HCT116 (cell line): ENCODE data around the gene THBS3. TPM values are rescaled to one million over a fixed set of nuclear protein-coding genes. Genes with fewer than 3 reads are reported as not detected.
"Not testable (repeated sequence)": the region's sequence is repeated elsewhere in the genome, so short reads cannot be mapped to it uniquely, and the experiment has no call there.

ENCODE experiments used
- ATAC-seq: fragments of 200-7000 bp; cut with Tn5 transposase; 2 replicates; pipeline ENCODE4 v1.9.1; 2020; ENCODE audit warnings: mild to moderate bottlenecking, moderate library complexity
- BruUV-seq: library from RNA; stranded (reverse); fragments of 400-500 nt; replicated peaks from 2 replicates; lab custom pipeline; 2021; lab: Mats Ljungman, UMichigan
- CTCF ChIA-PET: fragments of 300-600 bp; sonication (Branson Sonifier 250); formaldehyde crosslinking; loops from one replicate; lab custom pipeline; 2021; ENCODE audit warnings: antibody characterized with exemption; lab: Charles Lee
- POLR2A ChIA-PET: fragments of 300-600, 350-600 bp; sonication (Branson Sonifier 250); formaldehyde crosslinking; loops from one replicate; lab custom pipeline; 2021; ENCODE audit warnings: antibody characterized with exemption; lab: Charles Lee
- RAD21 ChIA-PET, 2 experiments: fragments of 300-600 bp; sonication (Branson Sonifier 250); formaldehyde crosslinking; loops; one replicate each; lab custom pipeline; 2023; ENCODE audit warnings: low total read pairs in 2 of 2; ENCODE audit not compliant: uncharacterized antibody in 2 of 2, unreplicated experiment in 2 of 2, low non-redundant PET in 1 of 2; lab: Charles Lee
- DNase-seq: peaks from one replicate; pipeline ENCODE4 v3.0.0-alpha.2; 2010; ENCODE audit warnings: low read depth, low spot score
- H2AFZ ChIP-seq: fragments of 200-600 bp; shearing (Covaris generic), sonication (generic); 2 replicates; pipeline ENCODE4 v1.6.1; 2017; ENCODE audit warnings: low read depth, mixed run types, mixed read lengths, antibody characterized with exemption, low read length; ENCODE audit not compliant: poor library complexity, severe bottlenecking
- H3K27ac ChIP-seq: 2 replicates; pipeline ENCODE4 v1.5.1; 2012; ENCODE audit warnings: low read depth, low read length
- H3K27me3 ChIP-seq: fragments of 200-600 bp; sonication (generic); 2 replicates; pipeline ENCODE4 v1.6.1; 2016; ENCODE audit warnings: mixed run types, low read length, mixed read lengths; ENCODE audit not compliant: insufficient read depth
- H3K36me3 ChIP-seq, 2 experiments: fragments of 200-500 bp in 1 of 2; fragments of 200-600 bp in 1 of 2; sonication (Bioruptor generic) in 1 of 2; sonication (generic) in 1 of 2; 2 replicates each; pipeline versions ENCODE4 v1.5.1 to v1.6.1; 2014 to 2016; ENCODE audit warnings: low read length in 2 of 2, inconsistent platforms in 1 of 2, mixed read lengths in 1 of 2, mixed run types in 1 of 2; ENCODE audit not compliant: insufficient read depth in 2 of 2, control insufficient read depth in 1 of 2
- H3K4me1 ChIP-seq, 2 experiments: fragments of 200-600 bp in 1 of 2; sonication (generic) in 1 of 2; 2 replicates each; pipeline versions ENCODE4 v1.5.1 to v1.6.1; 2012 to 2017; ENCODE audit warnings: low read length in 2 of 2, inconsistent platforms in 1 of 2, mild to moderate bottlenecking in 1 of 2, mixed read lengths in 1 of 2, mixed run types in 1 of 2, moderate library complexity in 1 of 2; ENCODE audit not compliant: insufficient read depth in 2 of 2, control insufficient read depth in 1 of 2
- H3K4me2 ChIP-seq: fragments of 200-600 bp; sonication (generic); 2 replicates; pipeline ENCODE4 v1.6.1; 2017; ENCODE audit warnings: mixed run types, low read length, mixed read lengths
- H3K4me3 ChIP-seq, 2 experiments: fragments of 200-600 bp in 1 of 2; sonication (generic) in 1 of 2; replicated peaks in 1 of 2; 2 replicates each; pipeline ENCODE4 v1.5.1; 2011 to 2016; ENCODE audit warnings: low read length in 2 of 2, control low read depth in 1 of 2, low read depth in 1 of 2, mild to moderate bottlenecking in 1 of 2, mixed read lengths in 1 of 2, mixed run types in 1 of 2
- H3K79me2 ChIP-seq: fragments of 200-600 bp; sonication (generic); 2 replicates; pipeline ENCODE4 v1.6.1; 2017; ENCODE audit warnings: mild to moderate bottlenecking, mixed run types, low read length, moderate library complexity, mixed read lengths; ENCODE audit not compliant: insufficient read depth
- H3K9ac ChIP-seq: fragments of 200-600 bp; sonication (generic); 2 replicates; pipeline ENCODE4 v1.6.1; 2016; ENCODE audit warnings: low read length, mixed read lengths
- H3K9me2 ChIP-seq: fragments of 200-600 bp; sonication (generic), shearing (Covaris generic); 2 replicates; pipeline ENCODE4 v1.6.1; 2017; ENCODE audit warnings: mixed run types, mild to moderate bottlenecking, moderate library complexity; ENCODE audit not compliant: insufficient read depth
- H3K9me3 ChIP-seq, 2 experiments: fragments of 200-500 bp in 1 of 2; fragments of 200-600 bp in 1 of 2; sonication (Bioruptor generic) in 1 of 2; sonication (generic) in 1 of 2; 2 replicates each; pipeline ENCODE4 v1.6.1; 2014 to 2017; ENCODE audit warnings: low read length in 2 of 2, mixed read lengths in 2 of 2, inconsistent platforms in 1 of 2, low read depth in 1 of 2, mild to moderate bottlenecking in 1 of 2, mixed run types in 1 of 2, moderate library complexity in 1 of 2; ENCODE audit not compliant: control insufficient read depth in 1 of 2, insufficient read depth in 1 of 2
- H4K20me1 ChIP-seq: fragments of 200-600 bp; sonication (generic), shearing (Covaris generic); 2 replicates; pipeline ENCODE4 v1.6.1; 2017; ENCODE audit warnings: mixed run types, mild to moderate bottlenecking, moderate library complexity; ENCODE audit not compliant: insufficient read depth
- ATF3 ChIP-seq: IDR thresholded peaks from 2 replicates; pipeline ENCODE4 v1.6.1; 2012
- CEBPB ChIP-seq: IDR thresholded peaks from 2 replicates; pipeline ENCODE4 v1.6.1; 2012; ENCODE audit warnings: low read depth
- ELF1 ChIP-seq: IDR thresholded peaks from 2 replicates; pipeline ENCODE4 v1.6.1; 2012; ENCODE audit warnings: low read depth, borderline replicate concordance
- EZH2 ChIP-seq: fragments of 200-600 bp; sonication (generic); IDR thresholded peaks from 2 replicates; pipeline ENCODE4 v1.6.1; 2017; ENCODE audit warnings: antibody characterized with exemption, mixed run types
- JUND ChIP-seq: IDR thresholded peaks from 2 replicates; pipeline ENCODE4 v1.6.1; 2012
- POLR2AphosphoS5 ChIP-seq: IDR thresholded peaks from 2 replicates; pipeline ENCODE4 v1.6.1; 2011; ENCODE audit warnings: mild to moderate bottlenecking, low read depth, low read length, moderate library complexity
- SIN3A ChIP-seq: IDR thresholded peaks from 2 replicates; pipeline ENCODE4 v1.6.1; 2012; ENCODE audit warnings: low read depth
- SP1 ChIP-seq: IDR thresholded peaks from 2 replicates; pipeline ENCODE4 v1.6.1; 2012; ENCODE audit warnings: low read depth
- SRF ChIP-seq: IDR thresholded peaks from 2 replicates; pipeline ENCODE4 v1.6.1; 2012; ENCODE audit warnings: low read depth
- YY1 ChIP-seq: IDR thresholded peaks from 2 replicates; pipeline ENCODE4 v1.6.1; 2011; ENCODE audit warnings: low read length, low read depth, moderate library complexity, mild to moderate bottlenecking; ENCODE audit not compliant: insufficient replicate concordance; ENCODE audit errors: extremely low read depth
- intact Hi-C: fragments of 100-400 bp; cut with micrococcal nuclease; formaldehyde crosslinking; loops from 2 replicates; pipeline ENCODE4 v1.10.0; 2022
- total RNA-seq: library from RNA; stranded (reverse); gene quantifications from one replicate; pipeline ENCODE4 v1.2.1, GENCODE V29; 2021; ENCODE audit not compliant: unreplicated experiment
- TF ChIP-seq, protein P1 (sequence below): IDR thresholded peaks from 2 replicates; pipeline ENCODE4 v1.6.1; 2012; ENCODE audit warnings: low read depth
- TF ChIP-seq, protein P2 (sequence below), 3 experiments: fragments of 200-600 bp in 1 of 3; sonication (generic) in 1 of 3; IDR thresholded peaks in 2 of 3; conservative IDR thresholded peaks in 1 of 3; 2 replicates each; pipeline ENCODE4 v1.5.1; 2012 to 2017; ENCODE audit warnings: low read depth in 2 of 3, low read length in 2 of 3, antibody characterized with exemption in 1 of 3, borderline replicate concordance in 1 of 3, control low read depth in 1 of 3, mild to moderate bottlenecking in 1 of 3, mixed read lengths in 1 of 3, mixed run types in 1 of 3, moderate library complexity in 1 of 3; ENCODE audit not compliant: insufficient read depth in 1 of 3

THBS3 gene
- total RNA-seq, 1 experiment from 2014 or later: 15.9 TPM

GRCh38 chr1:155191904-155192303, 15.8 kb downstream of the THBS3 start (continued):
- no peak for TF ChIP-seq ELF1
- no peak for TF ChIP-seq SP1

- H3K36me3 ChIP-seq, H3K9me3 ChIP-seq, CTCF ChIA-PET, H3K27ac ChIP-seq, H3K79me2 ChIP-seq, POLR2A ChIA-PET, ATAC-seq, H3K4me3 ChIP-seq, H3K9ac ChIP-seq, DNase-seq, intact Hi-C loops, H3K9me2 ChIP-seq, BruUV-seq, H2AFZ ChIP-seq, H4K20me1 ChIP-seq, RAD21 ChIA-PET, H3K4me2 ChIP-seq, H3K27me3 ChIP-seq: not testable (repeated sequence)
- H3K4me1 ChIP-seq: peaks cover 7 to 27% of the 10 kb centered on the region in 2 experiments; a peak in 3 of 4 replicates
These were observed 17.8 kb downstream of the THBS3 start for GRCh38 chr1:155189926-155190325.

GRCh38 chr1:155188268-155188667, 19.4 kb downstream of the THBS3 start:
- no peaks in the 10 kb centered on the region for H4K20me1 ChIP-seq
- H3K9ac ChIP-seq: no peak overlapping the region
- RAD21 ChIA-PET: no interaction called here
- H3K9me3 ChIP-seq: no peaks in the 10 kb centered on the region
- H3K36me3 ChIP-seq: no peaks in the 10 kb centered on the region
- CTCF ChIA-PET: no interaction called here
- no peaks in the 10 kb centered on the region for H3K9me2 ChIP-seq
- no peak overlapping the region for H2AFZ ChIP-seq
- no TSS peak for BruUV-seq
- H3K4me1 ChIP-seq: peaks cover 7 to 12% of the 10 kb centered on the region in 2 experiments; a peak in 3 of 4 replicates
- H3K27me3 ChIP-seq: no peaks in the 10 kb centered on the region
- no peak overlapping the region for H3K4me3 ChIP-seq
- POLR2A ChIA-PET: no interaction called here
- DNase-seq: no peak
- no peaks in the 10 kb centered on the region for H3K79me2 ChIP-seq
- H3K4me2 ChIP-seq: no peak overlapping the region
- intact Hi-C loops: no loop called here
- no peak for ATAC-seq
- H3K27ac ChIP-seq: no peak overlapping the region
- TF ChIP-seq POLR2AphosphoS5 (no peak), SIN3A (no peak), EZH2 (no peak), JUND (no peak), CEBPB (no peak), YY1 (no peak), ATF3 (no peak), SRF (no peak), SP1 (no peak)
- TF ChIP-seq, protein P1, sequence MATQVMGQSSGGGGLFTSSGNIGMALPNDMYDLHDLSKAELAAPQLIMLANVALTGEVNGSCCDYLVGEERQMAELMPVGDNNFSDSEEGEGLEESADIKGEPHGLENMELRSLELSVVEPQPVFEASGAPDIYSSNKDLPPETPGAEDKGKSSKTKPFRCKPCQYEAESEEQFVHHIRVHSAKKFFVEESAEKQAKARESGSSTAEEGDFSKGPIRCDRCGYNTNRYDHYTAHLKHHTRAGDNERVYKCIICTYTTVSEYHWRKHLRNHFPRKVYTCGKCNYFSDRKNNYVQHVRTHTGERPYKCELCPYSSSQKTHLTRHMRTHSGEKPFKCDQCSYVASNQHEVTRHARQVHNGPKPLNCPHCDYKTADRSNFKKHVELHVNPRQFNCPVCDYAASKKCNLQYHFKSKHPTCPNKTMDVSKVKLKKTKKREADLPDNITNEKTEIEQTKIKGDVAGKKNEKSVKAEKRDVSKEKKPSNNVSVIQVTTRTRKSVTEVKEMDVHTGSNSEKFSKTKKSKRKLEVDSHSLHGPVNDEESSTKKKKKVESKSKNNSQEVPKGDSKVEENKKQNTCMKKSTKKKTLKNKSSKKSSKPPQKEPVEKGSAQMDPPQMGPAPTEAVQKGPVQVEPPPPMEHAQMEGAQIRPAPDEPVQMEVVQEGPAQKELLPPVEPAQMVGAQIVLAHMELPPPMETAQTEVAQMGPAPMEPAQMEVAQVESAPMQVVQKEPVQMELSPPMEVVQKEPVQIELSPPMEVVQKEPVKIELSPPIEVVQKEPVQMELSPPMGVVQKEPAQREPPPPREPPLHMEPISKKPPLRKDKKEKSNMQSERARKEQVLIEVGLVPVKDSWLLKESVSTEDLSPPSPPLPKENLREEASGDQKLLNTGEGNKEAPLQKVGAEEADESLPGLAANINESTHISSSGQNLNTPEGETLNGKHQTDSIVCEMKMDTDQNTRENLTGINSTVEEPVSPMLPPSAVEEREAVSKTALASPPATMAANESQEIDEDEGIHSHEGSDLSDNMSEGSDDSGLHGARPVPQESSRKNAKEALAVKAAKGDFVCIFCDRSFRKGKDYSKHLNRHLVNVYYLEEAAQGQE: no peak
- TF ChIP-seq, protein P2, sequence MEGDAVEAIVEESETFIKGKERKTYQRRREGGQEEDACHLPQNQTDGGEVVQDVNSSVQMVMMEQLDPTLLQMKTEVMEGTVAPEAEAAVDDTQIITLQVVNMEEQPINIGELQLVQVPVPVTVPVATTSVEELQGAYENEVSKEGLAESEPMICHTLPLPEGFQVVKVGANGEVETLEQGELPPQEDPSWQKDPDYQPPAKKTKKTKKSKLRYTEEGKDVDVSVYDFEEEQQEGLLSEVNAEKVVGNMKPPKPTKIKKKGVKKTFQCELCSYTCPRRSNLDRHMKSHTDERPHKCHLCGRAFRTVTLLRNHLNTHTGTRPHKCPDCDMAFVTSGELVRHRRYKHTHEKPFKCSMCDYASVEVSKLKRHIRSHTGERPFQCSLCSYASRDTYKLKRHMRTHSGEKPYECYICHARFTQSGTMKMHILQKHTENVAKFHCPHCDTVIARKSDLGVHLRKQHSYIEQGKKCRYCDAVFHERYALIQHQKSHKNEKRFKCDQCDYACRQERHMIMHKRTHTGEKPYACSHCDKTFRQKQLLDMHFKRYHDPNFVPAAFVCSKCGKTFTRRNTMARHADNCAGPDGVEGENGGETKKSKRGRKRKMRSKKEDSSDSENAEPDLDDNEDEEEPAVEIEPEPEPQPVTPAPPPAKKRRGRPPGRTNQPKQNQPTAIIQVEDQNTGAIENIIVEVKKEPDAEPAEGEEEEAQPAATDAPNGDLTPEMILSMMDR (IDR thresholded peaks at IDR 0.05 in 2 of 3, conservative IDR thresholded peaks at IDR 0.05 in 1 of 3; ENCODE audit: borderline replicate concordance in 1 of 3, insufficient read depth in 1 of 3, low read depth in 2 of 3, low read length in 2 of 3): no peak
